Measurements from ENCODE around the gene U2AF2.

The U2AF2 gene

DNA sequence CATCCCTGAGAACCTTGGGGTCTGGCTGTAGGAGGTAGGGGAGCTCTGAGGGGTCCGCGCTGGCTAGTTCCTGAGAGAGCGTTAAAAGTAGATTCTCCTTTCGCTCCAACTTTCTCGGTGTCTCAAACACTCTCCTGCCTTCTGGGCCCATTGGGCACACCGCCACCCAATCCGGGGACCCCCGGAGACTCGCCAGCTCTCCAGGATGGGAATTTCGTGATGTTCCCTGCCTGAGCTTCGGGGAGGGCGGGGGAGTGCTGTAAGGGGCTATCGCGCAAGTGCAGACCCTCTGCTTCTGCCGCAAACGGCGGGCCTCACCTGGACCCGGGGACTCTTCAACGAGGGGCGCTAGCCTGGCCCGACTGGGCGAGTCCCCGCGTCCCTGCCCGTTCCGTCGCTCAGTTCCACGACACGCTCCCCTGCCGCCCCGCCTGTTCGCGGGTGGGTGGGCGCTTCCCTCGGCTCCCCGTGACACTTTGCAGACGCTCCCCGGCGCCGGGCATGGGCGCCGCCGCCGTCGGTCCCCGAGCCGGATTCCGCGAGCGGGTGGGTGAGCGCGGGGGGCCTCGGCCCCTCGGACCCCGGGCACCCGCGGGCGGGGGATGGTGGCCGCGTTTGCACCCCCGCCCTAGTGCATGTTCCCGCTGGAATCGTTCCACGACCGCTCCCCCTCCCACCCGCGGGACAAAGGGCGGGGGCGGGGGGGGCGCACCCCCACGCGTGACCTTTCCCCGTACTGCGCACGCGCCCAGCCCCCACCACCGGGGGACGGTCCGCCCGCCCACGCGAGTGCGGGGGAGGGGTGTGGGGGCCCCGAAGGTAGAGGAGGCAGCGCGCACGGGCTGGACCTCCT, 6.9 kb upstream of the U2AF2 start, which contains the start of gene CCDC106 (continued):
- TF ChIP-seq, protein P1, sequence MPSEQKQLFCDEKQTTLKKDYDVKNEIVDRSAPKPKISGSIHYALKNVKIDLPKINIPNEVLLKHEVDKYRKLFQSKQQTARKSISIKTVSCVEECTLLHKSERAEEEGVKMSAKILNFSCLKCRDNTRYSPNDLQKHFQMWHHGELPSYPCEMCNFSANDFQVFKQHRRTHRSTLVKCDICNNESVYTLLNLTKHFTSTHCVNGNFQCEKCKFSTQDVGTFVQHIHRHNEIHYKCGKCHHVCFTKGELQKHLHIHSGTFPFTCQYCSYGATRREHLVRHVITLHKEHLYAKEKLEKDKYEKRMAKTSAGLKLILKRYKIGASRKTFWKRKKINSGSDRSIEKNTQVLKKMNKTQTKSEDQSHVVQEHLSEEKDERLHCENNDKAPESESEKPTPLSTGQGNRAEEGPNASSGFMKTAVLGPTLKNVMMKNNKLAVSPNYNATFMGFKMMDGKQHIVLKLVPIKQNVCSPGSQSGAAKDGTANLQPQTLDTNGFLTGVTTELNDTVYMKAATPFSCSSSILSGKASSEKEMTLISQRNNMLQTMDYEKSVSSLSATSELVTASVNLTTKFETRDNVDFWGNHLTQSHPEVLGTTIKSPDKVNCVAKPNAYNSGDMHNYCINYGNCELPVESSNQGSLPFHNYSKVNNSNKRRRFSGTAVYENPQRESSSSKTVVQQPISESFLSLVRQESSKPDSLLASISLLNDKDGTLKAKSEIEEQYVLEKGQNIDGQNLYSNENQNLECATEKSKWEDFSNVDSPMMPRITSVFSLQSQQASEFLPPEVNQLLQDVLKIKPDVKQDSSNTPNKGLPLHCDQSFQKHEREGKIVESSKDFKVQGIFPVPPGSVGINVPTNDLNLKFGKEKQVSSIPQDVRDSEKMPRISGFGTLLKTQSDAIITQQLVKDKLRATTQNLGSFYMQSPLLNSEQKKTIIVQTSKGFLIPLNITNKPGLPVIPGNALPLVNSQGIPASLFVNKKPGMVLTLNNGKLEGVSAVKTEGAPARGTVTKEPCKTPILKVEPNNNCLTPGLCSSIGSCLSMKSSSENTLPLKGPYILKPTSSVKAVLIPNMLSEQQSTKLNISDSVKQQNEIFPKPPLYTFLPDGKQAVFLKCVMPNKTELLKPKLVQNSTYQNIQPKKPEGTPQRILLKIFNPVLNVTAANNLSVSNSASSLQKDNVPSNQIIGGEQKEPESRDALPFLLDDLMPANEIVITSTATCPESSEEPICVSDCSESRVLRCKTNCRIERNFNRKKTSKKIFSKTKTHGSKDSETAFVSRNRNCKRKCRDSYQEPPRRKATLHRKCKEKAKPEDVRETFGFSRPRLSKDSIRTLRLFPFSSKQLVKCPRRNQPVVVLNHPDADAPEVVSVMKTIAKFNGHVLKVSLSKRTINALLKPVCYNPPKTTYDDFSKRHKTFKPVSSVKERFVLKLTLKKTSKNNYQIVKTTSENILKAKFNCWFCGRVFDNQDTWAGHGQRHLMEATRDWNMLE (tag by site-specific recombination; conservative IDR thresholded peaks at IDR 0.05; ENCODE audit: low read depth): 0 out of 2 replicates have a peak, but pooled peaks have one; percentile 18
- TF ChIP-seq ZNF2 (tag by site-specific recombination; IDR thresholded peaks at IDR 0.05): peak; percentile 62; the same call in 1 of the 2 replicates
- TF ChIP-seq ZNF184 (tag by site-specific recombination; IDR thresholded peaks at IDR 0.05): 0 out of 2 replicates have a peak, but pooled peaks have one; percentile 51
- peak; percentile 100 for TF ChIP-seq ZBTB48 (tag by site-specific recombination; IDR thresholded peaks at IDR 0.05)
- 0 out of 2 replicates have a peak, but pooled peaks have one; percentile 35 for TF ChIP-seq ZSCAN30 (tag by site-specific recombination; IDR thresholded peaks at IDR 0.05)
- peak; percentile 59; the same call in 1 of the 2 replicates for TF ChIP-seq BCL11B (tag by site-specific recombination; IDR thresholded peaks at IDR 0.05; ENCODE audit: low read depth)
- TF ChIP-seq ZFP37 (tag by site-specific recombination; IDR thresholded peaks at IDR 0.05): peak; percentile 77; the same call in 1 of the 2 replicates
- 0 out of 2 replicates have a peak, but pooled peaks have one; percentile 6 for TF ChIP-seq FEZF1 (tag by site-specific recombination; IDR thresholded peaks at IDR 0.05)
- TF ChIP-seq, protein P2, sequence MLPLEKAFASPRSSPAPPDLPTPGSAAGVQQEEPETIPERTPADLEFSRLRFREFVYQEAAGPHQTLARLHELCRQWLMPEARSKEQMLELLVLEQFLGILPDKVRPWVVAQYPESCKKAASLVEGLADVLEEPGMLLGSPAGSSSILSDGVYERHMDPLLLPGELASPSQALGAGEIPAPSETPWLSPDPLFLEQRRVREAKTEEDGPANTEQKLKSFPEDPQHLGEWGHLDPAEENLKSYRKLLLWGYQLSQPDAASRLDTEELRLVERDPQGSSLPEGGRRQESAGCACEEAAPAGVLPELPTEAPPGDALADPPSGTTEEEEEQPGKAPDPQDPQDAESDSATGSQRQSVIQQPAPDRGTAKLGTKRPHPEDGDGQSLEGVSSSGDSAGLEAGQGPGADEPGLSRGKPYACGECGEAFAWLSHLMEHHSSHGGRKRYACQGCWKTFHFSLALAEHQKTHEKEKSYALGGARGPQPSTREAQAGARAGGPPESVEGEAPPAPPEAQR (tag by site-specific recombination; IDR thresholded peaks at IDR 0.05): no peak
- no peak for TF ChIP-seq ZNF404 (tag by site-specific recombination; IDR thresholded peaks at IDR 0.05)
- TF ChIP-seq ZNF624 (tag by site-specific recombination; IDR thresholded peaks at IDR 0.05): no peak
- peak; percentile 42; the same call in 1 of the 2 replicates for TF ChIP-seq ZNF423 (tag by site-specific recombination; IDR thresholded peaks at IDR 0.05)
- TF ChIP-seq KLF9 (tag by site-specific recombination; IDR thresholded peaks at IDR 0.05; ENCODE audit: low read depth): peak; percentile 69; the same call in 1 of the 2 replicates
- no peak for TF ChIP-seq ZNF776 (tag by site-specific recombination; IDR thresholded peaks at IDR 0.05; ENCODE audit: borderline replicate concordance)
- peak; percentile 59; the same call in 1 of the 2 replicates for TF ChIP-seq ZFP69B (tag by site-specific recombination; IDR thresholded peaks at IDR 0.05)

DNA sequence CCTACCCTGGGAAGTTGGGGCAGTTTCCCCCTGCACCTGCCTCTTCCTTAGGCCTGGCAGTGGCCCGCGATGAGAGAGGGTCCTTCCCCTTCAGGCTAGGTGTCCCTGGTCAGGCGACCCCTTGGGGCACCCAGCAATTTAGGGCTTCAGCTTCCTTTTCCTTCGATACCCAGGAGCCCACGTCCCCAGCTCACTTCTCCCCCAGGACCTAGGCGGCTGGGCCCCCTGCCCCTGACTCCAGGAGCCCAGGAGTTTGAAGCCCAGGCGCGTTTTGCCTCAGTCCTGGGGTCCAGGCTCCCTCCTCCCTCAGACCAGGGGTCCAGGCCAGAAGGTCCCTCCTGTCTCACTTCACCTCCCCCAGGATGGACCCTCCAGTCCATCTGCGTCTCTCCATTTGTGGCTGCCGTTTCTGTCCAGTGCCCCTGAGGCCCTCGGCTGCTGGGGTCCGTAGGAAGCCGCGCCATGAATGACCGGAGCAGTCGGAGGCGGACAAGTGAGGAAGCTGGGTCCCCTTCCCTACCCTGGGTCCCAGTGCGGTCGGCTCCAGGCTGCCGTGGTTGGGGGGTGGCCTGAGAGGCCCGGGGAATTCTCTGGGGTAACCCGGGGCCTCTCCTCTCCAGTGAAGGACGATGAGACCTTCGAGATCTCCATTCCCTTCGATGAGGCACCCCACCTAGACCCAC, 6.1 kb upstream of the U2AF2 start:
- peaks cover 12 to 45% of the 10 kb centered on the region in 2 experiments; a peak in 2 of 3 replicates for H3K36me3 ChIP-seq (ENCODE audit: control insufficient read depth in 2 of 2, insufficient read depth in 1 of 2, low read length in 2 of 2)
- peak overlapping the region; percentile 93 for H3K27ac ChIP-seq (ENCODE audit: extremely low read depth, low read depth, low read length)
- CTCF ChIA-PET: interaction anchor here (0.7 to 2.1 kb wide), 7 partner anchors 10 to 1221 kb away, joined by 3 to 7 read pairs (median 4); partner anchors contain the start of gene ZNF784
- TF ChIP-seq BCL11A (tag by site-specific recombination; IDR thresholded peaks at IDR 0.05; ENCODE audit: low read depth) (no peak), GLIS2 (tag by site-specific recombination; IDR thresholded peaks at IDR 0.05) (peak; percentile 22; the same call in 1 of the 2 replicates), ZNF221 (tag by site-specific recombination; IDR thresholded peaks at IDR 0.05; ENCODE audit: borderline replicate concordance) (no peak), FEZF1 (tag by site-specific recombination; IDR thresholded peaks at IDR 0.05) (0 out of 2 replicates have a peak, but pooled peaks have one; percentile 2), ZNF626 (tag by site-specific recombination; IDR thresholded peaks at IDR 0.05) (no peak), KLF7 (tag by site-specific recombination; IDR thresholded peaks at IDR 0.05; ENCODE audit: borderline replicate concordance) (0 out of 2 replicates have a peak, but pooled peaks have one; percentile 0), OSR2 (tag by site-specific recombination; IDR thresholded peaks at IDR 0.05) (no peak), ZNF843 (tag by site-specific recombination; IDR thresholded peaks at IDR 0.05) (0 out of 2 replicates have a peak, but pooled peaks have one; percentile 7), EGR2 (tag by site-specific recombination; IDR thresholded peaks at IDR 0.05; ENCODE audit: low read depth) (no peak), ZBTB8A (tag by site-specific recombination; IDR thresholded peaks at IDR 0.05) (no peak)
- TF ChIP-seq, protein P3, sequence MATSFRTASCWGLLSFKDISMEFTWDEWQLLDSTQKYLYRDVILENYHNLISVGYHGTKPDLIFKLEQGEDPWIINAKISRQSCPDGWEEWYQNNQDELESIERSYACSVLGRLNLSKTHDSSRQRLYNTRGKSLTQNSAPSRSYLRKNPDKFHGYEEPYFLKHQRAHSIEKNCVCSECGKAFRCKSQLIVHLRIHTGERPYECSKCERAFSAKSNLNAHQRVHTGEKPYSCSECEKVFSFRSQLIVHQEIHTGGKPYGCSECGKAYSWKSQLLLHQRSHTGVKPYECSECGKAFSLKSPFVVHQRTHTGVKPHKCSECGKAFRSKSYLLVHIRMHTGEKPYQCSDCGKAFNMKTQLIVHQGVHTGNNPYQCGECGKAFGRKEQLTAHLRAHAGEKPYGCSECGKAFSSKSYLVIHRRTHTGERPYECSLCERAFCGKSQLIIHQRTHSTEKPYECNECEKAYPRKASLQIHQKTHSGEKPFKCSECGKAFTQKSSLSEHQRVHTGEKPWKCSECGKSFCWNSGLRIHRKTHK (tag by site-specific recombination; IDR thresholded peaks at IDR 0.05): no peak
- peaks cover 12% of the 10 kb centered on the region for H3K4me1 ChIP-seq (ENCODE audit: control insufficient read depth, insufficient read depth, low read length)
- H3K4me3 ChIP-seq (ENCODE audit: low read depth, low read length): peak overlapping the region; percentile 96
- no peaks in the 10 kb centered on the region for H3K9me3 ChIP-seq (ENCODE audit: control insufficient read depth, insufficient read depth, low read depth, low read length)
- POLR2A ChIA-PET: interaction anchor here (1.5 kb wide), 1 partner anchor 23 kb away, joined by 3 read pairs; no protein-coding TSS in a partner anchor

Data from HEK293 (cell line).